ENCODE results near the gene IL1RL2.

IL1RL2 gene

DNA sequence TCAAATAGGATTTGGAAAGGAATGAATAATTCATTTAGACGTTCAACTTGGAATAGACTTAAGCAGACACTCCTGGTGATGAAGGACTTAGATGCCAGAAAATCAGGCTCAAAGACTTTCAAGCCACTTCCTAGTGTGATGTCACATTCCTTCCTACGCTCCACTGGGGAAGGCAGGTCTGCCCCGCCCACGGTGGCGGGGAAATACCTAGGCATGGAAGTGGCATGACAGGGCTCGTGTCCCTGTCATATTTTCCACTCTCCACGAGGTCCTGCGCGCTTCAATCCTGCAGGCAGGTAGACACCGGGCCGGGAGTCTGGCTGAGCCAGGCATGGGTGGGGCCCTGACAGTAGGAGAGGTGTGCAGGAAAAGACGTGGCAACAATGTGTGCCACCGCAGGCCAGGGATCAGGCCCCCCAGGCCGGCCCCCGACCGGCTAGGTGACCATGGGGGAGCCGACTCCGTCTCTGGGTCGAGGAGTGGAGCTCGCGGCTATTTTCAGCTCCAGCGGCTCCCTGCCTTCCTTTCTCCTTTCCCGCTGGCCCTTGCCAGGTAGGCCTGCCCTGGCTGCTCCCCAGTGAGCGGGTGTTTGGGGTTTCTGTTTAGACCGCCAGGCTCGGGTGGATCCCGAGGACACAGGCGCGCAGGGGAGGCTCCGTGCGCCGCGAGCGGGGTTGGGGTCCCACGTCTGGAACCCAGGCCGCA is at the start of gene IL1RL2:
Gene IL1RL2 (plus strand): TSS at position 233 of the 705 bp plus-strand sequence. CDS start 845 bp downstream, outside the sequence.
- no peak for TF ChIP-seq CTCF (conservative IDR thresholded peaks at IDR 0.05; ENCODE audit: low read depth)
- DNase-seq (ENCODE audit: low spot score): peak; percentile 4
- ChIA-PET CTCF (interaction anchor here (1.8 kb wide), 1 partner anchor 54 kb away, joined by 5 read pairs; no protein-coding TSS in a partner anchor), POLR2A (ENCODE audit: low non-redundant PET) (no interaction called here)
- no peak within 1 kb of the TSS for H3K27ac ChIP-seq

- TF ChIP-seq CTCF (conservative IDR thresholded peaks at IDR 0.05; ENCODE audit: low read depth): no peak
- ChIA-PET CTCF (interaction anchor here (1.2 kb wide), 1 partner anchor 104 kb away, joined by 4 read pairs; no protein-coding TSS in a partner anchor), POLR2A (ENCODE audit: low non-redundant PET) (no interaction called here)
- H3K27ac ChIP-seq: no peak overlapping the region
- DNase-seq (ENCODE audit: low spot score): no peak
These were observed 49.7 kb upstream of the IL1RL2 start for GRCh38 chr2:102137138-102137537.

- CTCF ChIA-PET: no interaction called here
These were observed 48.5 kb upstream of the IL1RL2 start for GRCh38 chr2:102138331-102138730.

GRCh38 chr2:102139851-102140250 is 47.0 kb upstream of the IL1RL2 start:
- ChIA-PET CTCF (no interaction called here), POLR2A (ENCODE audit: low non-redundant PET) (no interaction called here)
- DNase-seq (ENCODE audit: low spot score): no peak
- TF ChIP-seq CTCF (conservative IDR thresholded peaks at IDR 0.05; ENCODE audit: low read depth): no peak
- no peak overlapping the region for H3K27ac ChIP-seq

More at GRCh38 chr2:102138331-102138730, 48.5 kb upstream of the IL1RL2 start:
- POLR2A ChIA-PET (ENCODE audit: low non-redundant PET): no interaction called here
- TF ChIP-seq CTCF (conservative IDR thresholded peaks at IDR 0.05; ENCODE audit: low read depth): no peak
- DNase-seq (ENCODE audit: low spot score): no peak
- H3K27ac ChIP-seq: no peak overlapping the region

DNA sequence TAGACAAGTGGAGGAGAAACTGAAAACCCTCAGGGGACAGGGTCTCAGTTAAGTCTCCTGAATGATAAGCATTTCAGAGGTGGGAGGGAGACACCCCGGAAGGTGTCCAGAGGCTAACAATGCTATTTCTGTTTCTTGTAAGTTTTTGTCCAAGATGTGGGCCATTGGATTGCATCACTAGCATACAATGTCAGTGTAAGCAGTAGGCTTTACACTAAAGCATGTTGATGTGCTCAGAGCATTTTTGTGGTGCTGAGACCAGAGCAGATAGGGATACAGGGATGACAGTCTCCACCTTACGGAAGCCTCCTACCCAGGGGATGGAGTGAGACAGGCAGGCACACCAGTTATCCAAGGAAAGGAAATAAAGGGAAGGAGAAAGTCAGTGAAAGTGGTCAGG is 46.4 kb upstream of the IL1RL2 start:
- TF ChIP-seq CTCF (conservative IDR thresholded peaks at IDR 0.05; ENCODE audit: low read depth): no peak
- POLR2A ChIA-PET (ENCODE audit: low non-redundant PET): no interaction called here
- H3K27ac ChIP-seq: no peak overlapping the region
- DNase-seq (ENCODE audit: low spot score): no peak
- CTCF ChIA-PET: no interaction called here

- ChIA-PET CTCF (interaction anchor here (0.6 kb wide), 1 partner anchor 1937 kb away, joined by 3 read pairs; no protein-coding TSS in a partner anchor), POLR2A (ENCODE audit: low non-redundant PET) (no interaction called here)
- no peak overlapping the region for H3K27ac ChIP-seq
- no peak for DNase-seq (ENCODE audit: low spot score)
- no peak for TF ChIP-seq CTCF (conservative IDR thresholded peaks at IDR 0.05; ENCODE audit: low read depth)
These were observed 45.5 kb upstream of the IL1RL2 start for GRCh38 chr2:102141011-102141943.
